GM12801 (cell line): Measurements from ENCODE around the gene MICAL3.

Experiments used
- TF ChIP-seq, protein P1 (sequence below): IDR thresholded peaks from one replicate; pipeline ENCODE4 v1.5.1; 2011; ENCODE audit warnings: control low read depth; ENCODE audit not compliant: insufficient read length; ENCODE audit errors: extremely low read depth

Gene MICAL3

DNA sequence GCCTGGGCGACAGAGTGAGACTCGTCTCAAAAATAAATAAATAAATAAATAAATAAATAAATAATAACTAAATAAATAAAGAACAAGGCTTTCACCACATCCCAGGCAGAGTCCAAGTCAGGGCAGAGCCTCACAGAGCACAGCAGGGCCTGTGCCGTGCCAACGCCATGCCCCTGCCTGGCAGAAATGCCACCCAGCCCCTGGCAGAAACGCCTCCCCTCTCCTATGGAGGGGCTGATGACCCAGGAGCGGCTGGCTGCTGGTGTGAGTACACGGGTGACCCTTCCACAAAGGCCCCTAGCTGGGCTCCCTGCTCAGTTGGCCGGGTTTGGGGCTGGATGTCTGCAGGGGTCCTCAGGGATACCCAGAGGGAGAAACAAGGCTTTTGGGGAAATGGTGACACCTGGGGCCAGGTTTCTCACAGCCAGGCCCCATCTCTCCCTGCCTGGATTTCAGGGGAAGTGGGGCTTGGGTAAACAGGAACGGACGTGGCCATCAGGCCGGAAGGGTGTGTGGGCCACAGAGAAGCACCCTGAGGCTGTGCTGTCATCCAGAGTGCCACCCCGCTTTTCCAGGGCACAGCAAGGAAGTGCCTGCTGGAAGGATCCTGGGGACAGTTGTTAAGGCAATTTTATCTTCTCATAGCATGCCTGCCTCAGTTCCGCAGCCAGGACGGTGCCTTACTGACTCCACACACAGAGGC lies 255.2 kb downstream of the MICAL3 start:
- TF ChIP-seq, protein P1, sequence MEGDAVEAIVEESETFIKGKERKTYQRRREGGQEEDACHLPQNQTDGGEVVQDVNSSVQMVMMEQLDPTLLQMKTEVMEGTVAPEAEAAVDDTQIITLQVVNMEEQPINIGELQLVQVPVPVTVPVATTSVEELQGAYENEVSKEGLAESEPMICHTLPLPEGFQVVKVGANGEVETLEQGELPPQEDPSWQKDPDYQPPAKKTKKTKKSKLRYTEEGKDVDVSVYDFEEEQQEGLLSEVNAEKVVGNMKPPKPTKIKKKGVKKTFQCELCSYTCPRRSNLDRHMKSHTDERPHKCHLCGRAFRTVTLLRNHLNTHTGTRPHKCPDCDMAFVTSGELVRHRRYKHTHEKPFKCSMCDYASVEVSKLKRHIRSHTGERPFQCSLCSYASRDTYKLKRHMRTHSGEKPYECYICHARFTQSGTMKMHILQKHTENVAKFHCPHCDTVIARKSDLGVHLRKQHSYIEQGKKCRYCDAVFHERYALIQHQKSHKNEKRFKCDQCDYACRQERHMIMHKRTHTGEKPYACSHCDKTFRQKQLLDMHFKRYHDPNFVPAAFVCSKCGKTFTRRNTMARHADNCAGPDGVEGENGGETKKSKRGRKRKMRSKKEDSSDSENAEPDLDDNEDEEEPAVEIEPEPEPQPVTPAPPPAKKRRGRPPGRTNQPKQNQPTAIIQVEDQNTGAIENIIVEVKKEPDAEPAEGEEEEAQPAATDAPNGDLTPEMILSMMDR, result no peak

DNA sequence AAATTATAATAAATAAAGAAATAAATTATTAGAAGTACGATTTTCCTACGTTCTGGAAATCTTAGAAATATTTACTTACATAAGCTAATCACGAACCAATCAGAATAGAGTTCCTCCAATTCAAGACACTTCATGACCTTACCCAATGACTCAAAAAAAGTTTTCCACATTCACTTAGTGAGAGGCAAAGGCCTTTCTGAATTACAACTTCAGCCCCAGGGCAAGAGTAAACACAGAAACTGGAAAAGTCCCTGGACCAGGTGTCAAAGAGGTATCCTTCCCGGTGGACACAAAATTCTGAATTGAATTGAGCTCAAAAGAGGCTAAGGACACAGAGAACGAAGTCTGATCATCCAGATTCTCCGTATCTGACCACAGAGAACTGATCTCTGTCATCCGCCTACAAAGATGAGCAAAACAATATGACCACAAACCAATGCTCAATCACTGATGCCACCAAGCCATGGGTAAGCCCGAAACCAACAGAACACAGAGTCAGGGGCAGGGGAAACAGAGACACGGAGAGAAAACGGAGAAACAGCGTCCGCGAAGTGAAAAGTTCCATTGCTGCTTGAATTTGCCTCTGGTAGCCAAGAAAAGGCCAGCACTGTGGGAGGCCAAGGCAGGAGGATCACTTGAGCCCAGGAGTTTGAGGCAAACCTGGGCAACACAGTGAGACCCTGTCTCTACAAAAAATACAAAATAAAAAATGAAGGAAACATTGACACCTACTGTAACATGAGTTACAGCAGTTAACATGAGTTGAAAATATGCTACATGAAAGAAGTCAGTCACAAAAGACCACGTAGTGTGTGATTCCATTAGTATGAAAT lies 256.9 kb downstream of the MICAL3 start:
- TF ChIP-seq, protein P1, result no peak

DNA sequence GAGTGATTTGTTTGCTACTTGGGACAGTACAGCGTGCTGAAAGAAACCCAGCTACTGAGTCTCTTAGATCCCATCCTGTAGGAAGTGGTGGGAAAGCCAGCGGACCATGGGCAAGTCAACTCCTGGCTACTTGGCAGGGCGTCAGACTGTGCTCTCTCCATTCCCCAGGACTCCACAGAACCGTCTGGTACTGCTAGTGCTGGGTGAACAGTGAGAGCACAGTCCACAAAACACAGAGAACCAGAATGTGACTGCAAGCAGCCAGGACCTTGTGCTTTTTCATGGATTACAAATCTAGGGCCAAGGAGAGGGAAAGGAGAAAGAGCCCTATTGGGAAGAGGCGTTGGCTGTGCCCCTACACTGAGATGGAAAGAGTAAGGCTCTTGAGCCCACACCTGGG lies 260.3 kb downstream of the MICAL3 start:
- TF ChIP-seq, protein P1, result no peak

DNA sequence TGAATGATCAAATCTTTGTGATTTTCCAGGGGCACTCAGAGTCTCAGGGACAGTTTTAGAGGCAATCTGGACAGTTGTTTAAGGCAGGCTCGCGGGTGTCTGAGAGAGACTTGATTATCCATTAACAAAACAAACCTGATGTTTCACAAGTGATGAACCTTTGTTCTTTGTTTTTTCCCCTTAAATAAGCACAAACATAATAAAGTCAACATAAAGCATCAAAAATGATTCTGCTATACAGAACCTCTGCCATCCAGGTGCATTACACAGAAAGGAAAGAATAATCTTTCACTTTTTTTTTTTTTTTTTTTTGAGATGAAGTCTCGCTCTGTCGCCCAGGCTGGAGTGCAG lies 263.2 kb downstream of the MICAL3 start:
- TF ChIP-seq, protein P1, result no peak

DNA sequence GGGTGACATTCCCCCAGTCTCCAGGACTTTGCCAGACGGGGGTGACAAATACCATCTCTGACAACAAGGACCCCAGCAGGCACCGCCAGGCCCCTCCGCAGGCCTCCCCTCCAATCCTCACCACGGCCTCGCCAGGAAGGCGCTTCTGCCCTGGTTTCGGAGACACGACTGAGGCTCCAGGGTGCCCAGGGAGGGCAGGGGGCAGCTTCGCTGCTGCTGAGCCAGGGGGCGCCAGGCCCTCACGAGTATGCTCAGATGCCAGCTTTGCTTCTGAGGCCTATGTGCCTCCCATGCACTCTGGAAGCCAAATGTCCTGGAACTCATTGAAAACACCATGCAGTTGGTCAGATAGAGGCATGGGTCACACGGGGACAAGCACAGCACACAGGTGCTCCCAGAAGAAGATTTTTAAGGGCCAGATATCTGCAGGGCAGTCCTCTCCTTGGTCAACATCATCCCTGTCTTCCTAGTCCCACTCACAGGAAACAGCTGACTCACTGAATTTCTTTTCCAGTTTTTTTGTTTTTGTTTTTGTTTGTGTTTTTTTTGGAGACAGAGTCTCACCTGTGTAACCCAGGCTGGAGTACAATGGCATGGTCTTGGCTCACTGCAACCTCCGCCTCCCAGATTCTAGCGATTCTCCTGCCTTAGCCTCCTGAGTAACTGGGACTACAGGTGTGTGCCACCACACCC lies 270.0 kb downstream of the MICAL3 start:
- TF ChIP-seq, protein P1, result no peak

DNA sequence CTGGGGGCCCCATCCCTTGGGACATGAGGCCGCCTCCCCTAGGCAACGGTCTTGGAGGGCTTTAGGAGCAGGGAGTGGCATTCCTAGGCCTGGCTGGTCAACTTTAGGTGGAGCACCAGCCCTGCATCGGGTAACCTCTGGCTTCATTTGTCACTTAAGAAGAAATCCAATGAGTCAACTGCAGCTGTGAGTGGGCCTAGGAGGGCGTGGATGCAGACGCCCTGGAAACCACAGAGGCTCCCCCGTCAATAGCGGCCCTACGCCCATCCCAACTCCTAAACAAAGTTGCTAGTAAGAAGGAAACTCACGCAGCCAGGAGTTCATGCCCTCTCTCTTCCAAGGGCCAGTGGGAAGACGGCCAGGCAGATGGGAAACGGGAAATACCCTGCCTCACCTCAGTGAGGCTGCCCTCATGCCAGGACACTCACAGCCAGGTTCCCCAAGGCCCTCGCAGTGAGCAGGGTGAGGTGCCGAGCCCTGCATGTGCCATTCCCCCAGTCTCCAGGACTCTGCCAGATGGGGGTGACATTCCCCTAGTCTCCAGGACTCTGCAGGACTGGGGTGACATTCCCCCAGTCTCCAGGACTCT lies 270.9 kb downstream of the MICAL3 start:
- TF ChIP-seq, protein P1, result no peak

DNA sequence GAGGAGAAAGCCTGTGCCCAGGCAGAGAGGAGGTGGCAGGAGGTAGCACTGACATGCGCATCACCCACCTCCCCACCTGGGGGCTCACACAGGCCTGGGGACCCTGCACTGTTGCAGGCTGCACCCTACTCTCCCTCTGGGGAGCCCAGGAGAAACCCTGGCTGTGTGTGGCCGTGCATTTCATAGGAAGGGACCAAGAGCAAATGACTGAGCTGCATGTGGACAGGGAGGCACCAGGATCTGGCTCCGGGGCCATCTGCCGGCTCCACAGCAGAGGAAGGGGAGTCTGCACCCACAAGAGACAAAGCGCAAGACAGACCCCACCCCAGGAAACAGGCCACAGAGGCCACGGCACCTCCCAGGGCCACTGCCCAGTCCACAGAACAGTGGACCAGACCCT lies 272.8 kb downstream of the MICAL3 start:
- TF ChIP-seq, protein P1, result no peak
